Endometrial microvascular endothelial cells (primary cell): ENCODE data around the gene CCN5. TPM values are rescaled to one million over a fixed set of nuclear protein-coding genes. Genes with fewer than 3 reads are reported as not detected.
"Not testable (repeated sequence)": the region's sequence is repeated elsewhere in the genome, so short reads cannot be mapped to it uniquely, and the experiment has no call there.

Experiments used
- in situ Hi-C: cut with HindIII; loops from 2 replicates; pipeline ENCODE4 v1.10.0; 2017; ENCODE audit warnings: low sequenced_read_pairs, low pct_unique_long_range_greater_than_20kb; ENCODE audit errors: inconsistent ontology term
- total RNA-seq: library from RNA; depleted of rRNA; stranded (reverse); fragments of >200 nt; gene quantifications from one replicate; pipeline ENCODE4 v1.2.3, GENCODE V29; 2015; ENCODE audit errors: inconsistent ontology term

The CCN5 gene
- total RNA-seq: not detected

- in situ Hi-C loops: no loop called here
Observed at GRCh38 chr20:44714701-44715498, at the start of gene CCN5. TSS of gene CCN5 (plus strand) at chr20:44715369. CDS start at chr20:44715391, 22 bp downstream.

DNA sequence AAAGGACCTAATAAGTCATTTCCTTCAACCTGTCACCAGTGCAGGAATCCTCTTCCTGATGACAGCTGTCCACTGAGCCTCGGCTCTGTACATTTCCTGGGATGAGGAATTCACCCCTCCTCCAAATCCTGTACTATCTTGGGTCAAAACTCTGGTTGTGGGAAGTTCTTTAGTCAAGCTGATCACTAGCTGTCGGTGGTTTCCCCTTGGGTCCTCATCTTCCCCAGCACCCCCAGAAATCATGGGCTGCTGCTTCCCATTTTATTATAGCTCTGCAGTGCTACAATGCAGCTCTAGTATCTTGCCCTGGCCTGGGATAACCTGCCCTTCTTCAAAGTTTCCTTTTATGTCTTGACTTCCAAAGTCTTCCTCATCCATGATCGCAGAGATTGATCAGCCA, 49.1 kb upstream of the CCN5 start:
- in situ Hi-C loops: no loop called here

GRCh38 chr20:44670851-44671250, 44.3 kb upstream of the CCN5 start:
- in situ Hi-C loops: not testable (repeated sequence)

DNA sequence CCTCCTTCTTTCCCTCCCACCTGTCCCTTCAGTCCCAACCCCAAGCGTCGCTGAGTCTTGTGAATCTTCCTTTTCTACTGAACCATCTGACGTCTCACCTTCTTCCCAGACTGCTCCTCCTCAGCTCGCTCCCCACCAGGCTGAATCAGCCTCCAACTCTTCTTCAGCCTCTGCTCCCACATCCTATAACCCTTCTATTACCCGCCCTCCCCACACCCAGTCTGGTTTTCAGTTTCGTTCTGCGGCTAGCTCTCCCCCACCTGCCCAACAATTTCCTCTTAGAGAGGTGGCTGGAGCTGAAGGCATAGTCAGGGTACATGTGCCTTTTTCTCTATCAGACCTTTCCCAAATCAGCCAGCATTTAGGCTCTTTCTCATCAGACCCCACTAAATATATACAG, 43.6 kb upstream of the CCN5 start:
- in situ Hi-C loops: not testable (repeated sequence)

DNA sequence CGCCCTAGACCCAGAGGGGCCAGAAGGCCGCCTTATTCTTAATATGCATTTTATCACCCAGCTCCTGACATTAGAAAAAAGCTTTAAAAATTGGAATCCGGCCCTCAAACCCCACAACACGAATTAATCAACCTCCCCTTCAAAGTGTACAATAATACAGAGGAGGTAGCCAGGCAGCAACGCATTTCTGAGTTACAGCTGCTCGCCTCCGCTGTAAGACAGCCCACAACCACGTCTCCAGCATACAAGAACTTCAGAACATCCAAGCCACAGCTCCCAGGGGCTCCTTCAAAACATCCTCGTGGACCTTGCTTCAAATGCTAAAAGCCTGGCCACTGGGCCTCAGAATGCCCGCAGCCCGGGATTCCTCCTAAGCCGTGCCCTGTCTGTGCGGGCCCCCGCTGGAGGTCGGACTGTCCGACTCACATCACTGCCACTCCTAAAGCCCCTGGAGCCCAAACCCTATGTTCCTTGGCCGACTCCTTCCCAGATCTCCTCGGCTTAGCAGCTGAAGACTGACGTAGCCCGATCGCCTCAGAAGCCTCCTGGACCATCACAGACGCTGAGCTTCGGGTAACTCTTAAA, 42.8 kb upstream of the CCN5 start:
- in situ Hi-C loops: not testable (repeated sequence)

GRCh38 chr20:44678242-44678641, 36.9 kb upstream of the CCN5 start:
- in situ Hi-C loops: no loop called here

DNA sequence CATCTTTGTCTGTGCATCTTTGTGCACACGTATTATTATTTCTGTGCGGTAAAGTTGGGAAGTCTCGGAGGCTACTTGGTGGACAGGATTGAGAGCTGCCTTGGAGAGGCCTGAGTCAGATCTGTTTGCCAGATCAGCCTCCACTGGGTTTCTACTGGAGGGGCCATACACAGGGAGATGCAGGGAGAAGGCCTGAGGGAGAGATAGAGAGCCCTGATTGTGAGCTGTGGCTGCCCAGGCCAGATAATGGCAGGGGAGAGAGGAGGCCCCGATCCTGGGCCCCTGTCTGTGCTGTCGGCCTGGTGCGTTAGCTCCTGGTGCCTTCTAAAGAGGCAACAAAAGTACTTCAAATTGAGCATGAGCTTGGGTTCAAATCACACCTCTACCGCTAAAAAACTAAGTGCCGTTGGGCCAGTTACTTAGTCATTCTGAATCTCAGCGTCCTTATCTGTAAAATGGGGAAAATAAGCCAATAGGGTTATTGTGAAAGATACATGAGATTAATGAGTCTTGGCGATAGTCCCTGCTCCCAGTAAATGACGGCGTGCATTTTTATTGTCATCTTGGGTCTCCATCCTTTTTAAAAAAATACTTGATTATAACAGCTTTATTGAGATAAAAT, 36.1 kb upstream of the CCN5 start:
- in situ Hi-C loops: no loop called here

DNA sequence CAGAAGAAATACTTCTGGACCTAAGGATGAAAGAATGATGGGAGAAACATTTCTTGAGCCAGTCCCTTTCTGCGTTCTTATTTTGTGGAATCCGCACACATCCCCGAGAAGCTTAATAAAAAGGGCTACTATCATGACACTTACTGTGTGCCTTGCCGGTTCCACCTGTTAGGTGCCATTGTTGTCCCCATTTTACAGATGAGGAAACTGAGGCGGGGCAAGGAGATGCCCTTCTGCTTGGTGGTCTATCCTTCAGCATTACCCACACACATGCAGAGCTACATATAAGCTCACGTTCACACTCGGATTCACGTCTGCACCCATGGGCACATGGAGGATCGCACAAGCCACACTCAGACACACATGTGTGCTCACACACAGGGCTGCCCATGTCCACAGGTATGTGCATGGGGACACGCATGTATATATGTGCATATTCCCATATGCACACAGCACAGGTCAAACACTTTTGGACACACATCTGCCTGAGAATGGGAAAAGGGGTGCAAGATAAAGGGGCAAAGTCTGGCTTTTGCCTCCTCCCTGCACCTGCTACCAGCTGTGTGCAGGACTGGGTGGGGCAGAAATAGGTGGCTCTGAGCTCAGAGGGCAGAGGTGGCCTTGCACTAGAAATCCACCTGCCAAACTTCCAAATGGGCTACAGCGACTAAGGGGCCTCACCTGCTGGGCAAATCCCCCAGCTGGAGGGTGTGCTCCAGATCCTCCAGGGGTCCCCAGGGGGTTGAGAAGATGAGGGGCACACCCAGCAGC, 33.2 kb upstream of the CCN5 start:
- in situ Hi-C loops: no loop called here

GRCh38 chr20:44683263-44684046, 31.7 kb upstream of the CCN5 start:
- in situ Hi-C loops: no loop called here

DNA sequence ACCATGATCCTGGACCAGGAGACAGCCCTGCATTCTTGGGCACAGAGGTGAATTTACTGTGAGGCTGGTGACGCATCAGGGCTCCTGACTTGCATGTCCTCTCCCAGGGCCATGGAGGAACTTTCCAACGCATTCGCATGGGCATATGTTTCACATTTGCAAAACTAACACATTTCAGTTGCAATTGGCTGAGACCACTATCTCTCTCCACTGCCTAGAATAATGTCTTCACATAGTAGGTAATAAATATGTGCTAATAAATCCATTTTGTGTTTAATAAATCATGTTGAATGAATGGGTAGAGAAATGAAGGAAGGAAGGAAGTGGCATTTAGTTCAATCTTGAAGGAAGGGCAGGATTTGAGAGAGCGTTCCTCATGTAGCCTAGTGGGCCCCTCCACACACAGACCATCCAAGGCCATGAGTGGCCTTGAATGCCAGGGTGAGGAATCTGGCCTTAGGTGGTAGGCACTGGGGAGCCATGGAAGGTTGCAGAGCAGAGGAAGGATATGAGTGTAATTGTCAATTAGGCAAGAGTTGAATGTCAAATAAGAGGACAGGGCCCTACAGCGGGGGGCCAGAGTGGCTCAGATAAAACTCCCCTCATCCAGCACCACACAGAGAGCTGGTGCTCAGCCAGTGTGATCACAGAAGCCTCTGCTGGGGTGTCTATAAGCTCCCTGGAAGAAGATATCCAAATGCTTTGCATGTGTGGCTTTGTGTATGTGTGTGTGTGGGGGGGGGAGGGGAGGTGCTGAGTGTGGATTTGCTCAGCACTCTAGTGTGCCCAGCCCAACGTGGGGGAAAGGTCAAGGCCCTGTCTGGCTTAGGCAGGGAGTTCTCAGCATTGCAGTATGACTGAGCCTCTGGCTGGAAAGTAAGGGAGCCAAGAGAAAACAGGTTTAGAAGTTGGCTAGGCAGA, 30.9 kb upstream of the CCN5 start:
- in situ Hi-C loops: no loop called here

- in situ Hi-C loops: no loop called here
Observed at GRCh38 chr20:44686934-44687333, 28.2 kb upstream of the CCN5 start.

- in situ Hi-C loops: no loop called here
Observed at GRCh38 chr20:44688053-44688625, 27.0 kb upstream of the CCN5 start.

- in situ Hi-C loops: no loop called here
Observed at GRCh38 chr20:44689809-44690208, 25.4 kb upstream of the CCN5 start.

DNA sequence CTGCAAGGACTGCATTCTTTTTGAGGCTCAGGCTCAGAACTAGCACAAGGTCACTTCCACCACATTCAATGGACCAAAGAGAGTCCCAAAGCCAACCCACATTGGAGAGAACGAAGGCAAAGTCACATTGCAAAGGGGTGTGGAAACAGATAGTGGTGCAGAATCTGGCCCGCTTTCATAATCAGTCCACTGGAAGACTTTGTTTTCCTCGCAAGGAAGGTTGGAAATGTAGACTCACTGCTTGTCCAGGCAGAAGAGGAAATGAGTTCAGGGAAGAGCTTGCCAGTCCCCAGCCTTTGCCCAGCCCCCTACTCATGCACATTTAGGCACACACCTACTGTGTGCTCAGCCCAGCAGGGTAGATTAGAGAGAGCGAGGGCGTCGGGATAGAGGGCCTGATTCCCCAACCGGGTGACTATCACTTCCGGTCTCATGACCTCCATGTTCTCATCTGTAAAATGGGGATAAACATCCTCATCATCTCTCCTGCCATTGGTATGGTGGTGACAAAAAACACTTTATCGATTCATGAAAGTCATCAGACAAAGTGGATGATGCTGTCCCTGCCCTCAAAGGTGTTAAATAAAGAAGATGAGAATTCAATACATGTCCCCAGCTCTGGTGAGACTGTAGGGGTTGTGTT, 24.3 kb upstream of the CCN5 start:
- in situ Hi-C loops: no loop called here

DNA sequence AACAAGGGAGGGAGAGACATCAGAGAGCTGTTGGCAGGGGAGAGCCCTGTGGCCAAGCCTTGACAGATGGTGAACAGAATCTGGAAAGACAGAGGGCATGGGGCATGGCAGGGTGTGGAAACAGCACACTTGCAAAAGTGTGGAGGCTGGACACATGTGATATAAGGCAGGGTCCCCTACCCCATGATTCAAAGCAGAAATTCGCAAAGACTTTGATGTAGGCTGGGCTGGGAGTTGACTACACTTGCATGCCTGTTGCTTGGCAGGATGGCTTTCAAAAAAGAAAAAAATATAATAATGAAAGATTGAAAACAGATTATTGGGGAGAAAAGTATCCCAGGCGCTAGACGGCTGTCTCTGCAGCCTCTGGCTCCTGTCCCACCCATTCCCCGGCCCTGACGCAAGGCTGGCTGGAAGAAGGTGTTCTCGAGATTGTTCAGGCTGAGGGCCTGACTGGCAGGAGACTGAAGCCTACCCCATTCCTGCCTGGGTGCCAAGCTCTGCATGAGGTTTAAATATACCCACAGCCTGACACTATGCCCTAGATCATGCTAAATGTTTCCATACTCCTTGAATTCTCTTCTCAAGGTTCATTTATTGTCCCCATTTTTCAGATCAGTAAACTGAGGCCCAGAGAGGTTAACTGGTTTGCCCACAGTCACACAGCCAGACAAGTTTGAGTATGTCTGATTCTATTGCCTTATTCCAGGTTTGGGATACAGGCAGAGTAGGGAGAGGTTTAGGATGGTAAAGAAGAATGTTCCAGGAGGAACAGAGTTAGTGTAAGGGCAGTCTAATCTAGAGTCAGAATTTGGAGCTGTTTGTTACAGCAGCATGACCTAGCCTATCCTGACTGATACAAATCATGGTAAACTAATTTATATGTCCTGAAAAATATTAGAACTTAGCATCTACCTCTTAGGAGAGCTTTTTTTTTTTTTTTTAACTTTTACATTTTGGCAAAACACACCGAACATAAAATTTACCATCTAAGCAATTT, 23.4 kb upstream of the CCN5 start:
- in situ Hi-C loops: no loop called here

DNA sequence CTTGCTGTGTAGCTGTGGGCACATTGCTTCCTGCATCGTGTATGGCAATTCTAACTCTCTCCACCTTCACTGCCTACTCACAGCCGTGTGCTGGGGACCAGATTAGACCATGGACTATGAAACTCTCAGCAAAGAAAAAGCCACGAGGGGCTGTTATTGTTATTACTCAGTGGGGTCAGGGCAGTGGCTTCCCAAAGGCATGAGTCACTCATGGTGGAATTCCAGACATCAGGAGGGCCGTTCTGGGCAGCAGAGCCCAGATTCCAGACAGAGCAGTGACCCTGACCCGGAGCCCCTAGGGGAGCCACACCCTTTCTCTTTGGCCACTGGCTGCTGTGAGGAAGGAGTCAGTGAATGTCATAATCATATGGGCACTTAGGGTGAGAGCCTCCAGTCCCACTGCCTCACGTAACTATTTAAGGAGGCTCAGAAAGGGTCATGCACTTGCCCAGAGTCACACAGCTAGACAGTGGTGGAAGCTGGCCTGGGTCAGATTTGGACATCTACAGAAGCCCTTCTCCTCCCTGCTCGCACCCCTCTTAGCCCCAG, 22.2 kb upstream of the CCN5 start:
- in situ Hi-C loops: no loop called here
